CD14-positive monocyte (primary cell): Measurements from ENCODE around the gene ENPP6. TPM values are rescaled to one million over a fixed set of nuclear protein-coding genes. Genes with fewer than 3 reads are reported as not detected.
A peak's percentile ranks its signal among the peaks of the same experiment; 100 is the strongest.

Experiments used
- DNase-seq, 3 donors: peaks; one replicate each; pipeline ENCODE4 v3.0.0-alpha.2; 2011 to 2022
- H2AFZ ChIP-seq: 2 replicates; pipeline ENCODE4 v1.6.0; 2012; ENCODE audit warnings: mild to moderate bottlenecking, low read depth, low read length, inconsistent platforms; ENCODE audit not compliant: insufficient read depth, poor library complexity, severe bottlenecking
- H3K27ac ChIP-seq, 2 donors: 1 replicate in 1 of 2; 2 replicates in 1 of 2; pipeline ENCODE4 v1.5.1; 2012 to 2013; ENCODE audit warnings: low read length in 2 of 2, control low read depth in 1 of 2, inconsistent platforms in 1 of 2, low read depth in 1 of 2, mild to moderate bottlenecking in 1 of 2
- H3K27me3 ChIP-seq, 2 donors: one replicate each; pipeline versions ENCODE4 v1.6.0 to v1.6.1; 2011 to 2013; ENCODE audit warnings: low read length in 2 of 2; ENCODE audit not compliant: control insufficient read depth in 2 of 2, insufficient read depth in 2 of 2
- H3K36me3 ChIP-seq, 2 donors: replicated peaks in 1 of 2; 1 replicate in 1 of 2; 2 replicates in 1 of 2; pipeline versions ENCODE4 v1.5.1 to v1.6.1; 2012 to 2013; ENCODE audit warnings: low read length in 2 of 2, control low read depth in 1 of 2, inconsistent platforms in 1 of 2, mild to moderate bottlenecking in 1 of 2; ENCODE audit not compliant: insufficient read depth in 2 of 2, control insufficient read depth in 1 of 2
- H3K4me1 ChIP-seq, 2 donors: 1 replicate in 1 of 2; 2 replicates in 1 of 2; pipeline versions ENCODE4 v1.5.1 to v1.6.1; 2012 to 2013; ENCODE audit warnings: low read length in 2 of 2, control low read depth in 1 of 2, inconsistent platforms in 1 of 2, mild to moderate bottlenecking in 1 of 2, moderate library complexity in 1 of 2; ENCODE audit not compliant: insufficient read depth in 2 of 2, control insufficient read depth in 1 of 2
- H3K4me2 ChIP-seq: replicated peaks from 2 replicates; pipeline ENCODE3; 2012; ENCODE audit warnings: low read length, moderate library complexity, mild to moderate bottlenecking; ENCODE audit not compliant: poor library complexity, severe bottlenecking; ENCODE audit errors: extremely low read depth
- H3K4me3 ChIP-seq, 3 experiments: fragments of 200-600 bp in 1 of 3; sonication (generic) in 1 of 3; replicated peaks in 1 of 3; 1 replicate in 2 of 3; 2 replicates in 1 of 3; pipeline ENCODE4 v1.5.1; 2011 to 2013; ENCODE audit warnings: low read length in 3 of 3, mild to moderate bottlenecking in 3 of 3, control low read depth in 2 of 3, low read depth in 2 of 3, inconsistent platforms in 1 of 3, moderate library complexity in 1 of 3
- H3K79me2 ChIP-seq: 2 replicates; pipeline ENCODE4 v1.6.0; 2012; ENCODE audit warnings: mild to moderate bottlenecking, control low read depth, inconsistent platforms, low read length, moderate library complexity; ENCODE audit not compliant: insufficient read depth
- H3K9ac ChIP-seq: 2 replicates; pipeline ENCODE4 v1.6.0; 2017; ENCODE audit warnings: low read length, mild to moderate bottlenecking; ENCODE audit not compliant: insufficient read depth, poor library complexity, severe bottlenecking
- H3K9me3 ChIP-seq, 2 donors: replicated peaks in 1 of 2; 1 replicate in 1 of 2; 2 replicates in 1 of 2; pipeline versions ENCODE4 v1.5.1 to v1.6.1; 2012 to 2013; ENCODE audit warnings: low read length in 2 of 2, control low read depth in 1 of 2; ENCODE audit not compliant: control insufficient read depth in 1 of 2, insufficient read depth in 1 of 2
- H4K20me1 ChIP-seq: 2 replicates; pipeline ENCODE4 v1.6.0; 2012; ENCODE audit warnings: mild to moderate bottlenecking, low read length, control low read depth, moderate library complexity; ENCODE audit not compliant: insufficient read depth
- H3K27ac Mint-ChIP-seq, 7 donors: one replicate each; pipeline ENCODE4 v1.8.0; 2020; ENCODE audit warnings: mild to moderate bottlenecking in 7 of 7, mixed read lengths in 7 of 7, moderate library complexity in 6 of 7, inconsistent platforms in 2 of 7
- H3K27me3 Mint-ChIP-seq, 3 donors: one replicate each; pipeline ENCODE4 v1.8.0; 2021 to 2022; ENCODE audit warnings: low read depth in 3 of 3, mild to moderate bottlenecking in 3 of 3, mixed read lengths in 3 of 3, moderate library complexity in 3 of 3, inconsistent platforms in 1 of 3
- H3K36me3 Mint-ChIP-seq, 2 donors: one replicate each; pipeline ENCODE4 v1.8.0; 2020; ENCODE audit warnings: mixed read lengths in 2 of 2, inconsistent platforms in 1 of 2, mild to moderate bottlenecking in 1 of 2
- H3K4me1 Mint-ChIP-seq: one replicate; pipeline ENCODE4 v1.8.0; 2020; ENCODE audit warnings: mild to moderate bottlenecking, mixed read lengths
- H3K4me3 Mint-ChIP-seq, 2 donors: one replicate each; pipeline ENCODE4 v1.8.0; 2020; ENCODE audit warnings: mild to moderate bottlenecking in 2 of 2, mixed read lengths in 2 of 2, moderate library complexity in 1 of 2
- H3K9me3 Mint-ChIP-seq, 7 donors: one replicate each; pipeline ENCODE4 v1.8.0; 2020 to 2022; ENCODE audit warnings: mixed read lengths in 7 of 7, mild to moderate bottlenecking in 6 of 7, moderate library complexity in 6 of 7, inconsistent platforms in 2 of 7
- WGBS: methylation state at CpG from one replicate; pipeline ENCODE4 v1.1.5; 2013; ENCODE audit warnings: missing lambda C conversion rate; ENCODE audit not compliant: insufficient coverage; 5-methylcytosine and 5-hydroxymethylcytosine counted together
- intact Hi-C, 2 donors: fragments of 100-400 bp; cut with micrococcal nuclease; formaldehyde crosslinking; loops; one replicate each; pipeline versions ENCODE4 v1.15.0 to v1.15.1; 2023
- polyA plus RNA-seq, 3 donors: library from polyadenylated mRNA; depleted of rRNA in 1 of 3; unstranded in 2 of 3; stranded (reverse) in 1 of 3; fragments of 300-500 nt in 2 of 3; fragments of >200 nt in 1 of 3; fragmentation: Illumina TruSeq in 2 of 3; gene quantifications; 1 replicate in 2 of 3; 2 replicates in 1 of 3; pipeline ENCODE4 v1.2.3, GENCODE V29; 2012 to 2021
- TF ChIP-seq, protein P1 (sequence below): fragments of 200-600 bp; IDR thresholded peaks from one replicate; pipeline ENCODE4 v1.8.0; 2022; ENCODE audit warnings: antibody characterized with exemption, mild to moderate bottlenecking

The ENPP6 gene
- polyA plus RNA-seq, 3 donors = 0.05 TPM; not detected in 2

- WGBS = no CpG with 5 or more reads among the region's 5 CpGs
- Histone ChIP-seq H3K9me3 (no peaks in the 10 kb centered on the region), H3K9ac (no peak overlapping the region), H3K79me2 (no peaks in the 10 kb centered on the region), H3K4me1 (no peaks in the 10 kb centered on the region), H3K36me3 (no peaks in the 10 kb centered on the region), H3K27me3 (no peaks in the 10 kb centered on the region), H3K27ac (no peak overlapping the region), H2AFZ (no peak overlapping the region), H3K4me3 (no peak overlapping the region), H3K4me2 (no peak overlapping the region), H4K20me1 (no peaks in the 10 kb centered on the region)
- TF ChIP-seq, protein P1, sequence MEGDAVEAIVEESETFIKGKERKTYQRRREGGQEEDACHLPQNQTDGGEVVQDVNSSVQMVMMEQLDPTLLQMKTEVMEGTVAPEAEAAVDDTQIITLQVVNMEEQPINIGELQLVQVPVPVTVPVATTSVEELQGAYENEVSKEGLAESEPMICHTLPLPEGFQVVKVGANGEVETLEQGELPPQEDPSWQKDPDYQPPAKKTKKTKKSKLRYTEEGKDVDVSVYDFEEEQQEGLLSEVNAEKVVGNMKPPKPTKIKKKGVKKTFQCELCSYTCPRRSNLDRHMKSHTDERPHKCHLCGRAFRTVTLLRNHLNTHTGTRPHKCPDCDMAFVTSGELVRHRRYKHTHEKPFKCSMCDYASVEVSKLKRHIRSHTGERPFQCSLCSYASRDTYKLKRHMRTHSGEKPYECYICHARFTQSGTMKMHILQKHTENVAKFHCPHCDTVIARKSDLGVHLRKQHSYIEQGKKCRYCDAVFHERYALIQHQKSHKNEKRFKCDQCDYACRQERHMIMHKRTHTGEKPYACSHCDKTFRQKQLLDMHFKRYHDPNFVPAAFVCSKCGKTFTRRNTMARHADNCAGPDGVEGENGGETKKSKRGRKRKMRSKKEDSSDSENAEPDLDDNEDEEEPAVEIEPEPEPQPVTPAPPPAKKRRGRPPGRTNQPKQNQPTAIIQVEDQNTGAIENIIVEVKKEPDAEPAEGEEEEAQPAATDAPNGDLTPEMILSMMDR = no peak
- H3K27me3 Mint-ChIP-seq = peaks cover 2 to 8% (median 2%) of the 10 kb centered on the region in 3 donors
- peaks cover 2 to 17% (median 6%) of the 10 kb centered on the region in 7 donors for H3K9me3 Mint-ChIP-seq
- H3K27ac Mint-ChIP-seq = no peak overlapping the region
- intact Hi-C loops = no loop called here
- H3K36me3 Mint-ChIP-seq = no peaks in the 10 kb centered on the region
- H3K4me1 Mint-ChIP-seq = no peaks in the 10 kb centered on the region
- H3K4me3 Mint-ChIP-seq = no peak overlapping the region
- peak in 1 of 3 donors; percentile 20 for DNase-seq
These were observed 142.8 kb downstream of the ENPP6 start for GRCh38 chr4:184074677-184075388.

- no peaks in the 10 kb centered on the region for H3K4me1 Mint-ChIP-seq
- DNase-seq = no peak
- TF ChIP-seq, protein P1 = no peak
- peak overlapping the region in 1 of 7 donors; percentile 26 for H3K27ac Mint-ChIP-seq
- H3K27me3 Mint-ChIP-seq = peaks cover 0 to 3% (median 2%) of the 10 kb centered on the region in 3 donors
- Histone ChIP-seq H3K4me2 (no peak overlapping the region), H3K9ac (no peak overlapping the region), H3K36me3 (no peaks in the 10 kb centered on the region), H3K4me1 (no peaks in the 10 kb centered on the region), H3K79me2 (no peaks in the 10 kb centered on the region), H3K27ac (no peak overlapping the region), H3K4me3 (no peak overlapping the region), H2AFZ (no peak overlapping the region), H3K9me3 (no peaks in the 10 kb centered on the region), H4K20me1 (no peaks in the 10 kb centered on the region), H3K27me3 (no peaks in the 10 kb centered on the region)
- 50% methylated on average over 2 of the region's 9 CpGs for WGBS
- intact Hi-C loops = no loop called here
- H3K36me3 Mint-ChIP-seq = no peaks in the 10 kb centered on the region
- H3K4me3 Mint-ChIP-seq = no peak overlapping the region
- H3K9me3 Mint-ChIP-seq = peaks cover 0 to 12% (median 3%) of the 10 kb centered on the region in 7 donors
These were observed 149.6 kb downstream of the ENPP6 start for GRCh38 chr4:184067931-184068554.
